Measurements from ENCODE around the gene CRY2.

DNA sequence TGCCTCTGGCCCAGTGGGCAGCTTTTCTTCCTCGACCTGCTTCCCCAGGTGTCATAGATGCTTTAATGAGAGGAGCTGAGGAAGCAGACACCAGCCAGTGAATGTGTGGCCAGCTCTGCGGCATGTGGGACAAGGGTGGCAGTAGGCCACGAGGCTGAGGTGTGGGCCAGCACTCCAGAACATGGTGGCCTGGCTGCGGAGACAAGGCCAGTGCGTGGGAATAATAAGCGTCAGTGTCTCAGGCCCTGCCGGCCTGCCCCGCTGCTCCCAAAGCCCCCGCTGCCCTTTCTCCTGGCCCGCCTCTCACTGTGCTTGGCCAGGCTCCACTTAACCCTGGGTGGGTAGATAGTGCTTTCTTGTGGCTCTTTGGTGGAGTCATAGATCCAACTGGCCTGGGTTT, 40.3 kb downstream of the CRY2 start:
- TF ChIP-seq, protein P1, sequence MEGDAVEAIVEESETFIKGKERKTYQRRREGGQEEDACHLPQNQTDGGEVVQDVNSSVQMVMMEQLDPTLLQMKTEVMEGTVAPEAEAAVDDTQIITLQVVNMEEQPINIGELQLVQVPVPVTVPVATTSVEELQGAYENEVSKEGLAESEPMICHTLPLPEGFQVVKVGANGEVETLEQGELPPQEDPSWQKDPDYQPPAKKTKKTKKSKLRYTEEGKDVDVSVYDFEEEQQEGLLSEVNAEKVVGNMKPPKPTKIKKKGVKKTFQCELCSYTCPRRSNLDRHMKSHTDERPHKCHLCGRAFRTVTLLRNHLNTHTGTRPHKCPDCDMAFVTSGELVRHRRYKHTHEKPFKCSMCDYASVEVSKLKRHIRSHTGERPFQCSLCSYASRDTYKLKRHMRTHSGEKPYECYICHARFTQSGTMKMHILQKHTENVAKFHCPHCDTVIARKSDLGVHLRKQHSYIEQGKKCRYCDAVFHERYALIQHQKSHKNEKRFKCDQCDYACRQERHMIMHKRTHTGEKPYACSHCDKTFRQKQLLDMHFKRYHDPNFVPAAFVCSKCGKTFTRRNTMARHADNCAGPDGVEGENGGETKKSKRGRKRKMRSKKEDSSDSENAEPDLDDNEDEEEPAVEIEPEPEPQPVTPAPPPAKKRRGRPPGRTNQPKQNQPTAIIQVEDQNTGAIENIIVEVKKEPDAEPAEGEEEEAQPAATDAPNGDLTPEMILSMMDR (optimal IDR thresholded peaks at IDR 0.05 in 1 of 3, IDR thresholded peaks at IDR 0.05 in 1 of 3, conservative IDR thresholded peaks at IDR 0.05 in 1 of 3; ENCODE audit: extremely low read depth in 1 of 3, insufficient read depth in 2 of 3, low read length in 3 of 3), result no peak
- no peak for TF ChIP-seq EZH2 (IDR thresholded peaks at IDR 0.05; ENCODE audit: low read length)
